ENCODE measurements around the gene MKKS.

The MKKS gene

DNA sequence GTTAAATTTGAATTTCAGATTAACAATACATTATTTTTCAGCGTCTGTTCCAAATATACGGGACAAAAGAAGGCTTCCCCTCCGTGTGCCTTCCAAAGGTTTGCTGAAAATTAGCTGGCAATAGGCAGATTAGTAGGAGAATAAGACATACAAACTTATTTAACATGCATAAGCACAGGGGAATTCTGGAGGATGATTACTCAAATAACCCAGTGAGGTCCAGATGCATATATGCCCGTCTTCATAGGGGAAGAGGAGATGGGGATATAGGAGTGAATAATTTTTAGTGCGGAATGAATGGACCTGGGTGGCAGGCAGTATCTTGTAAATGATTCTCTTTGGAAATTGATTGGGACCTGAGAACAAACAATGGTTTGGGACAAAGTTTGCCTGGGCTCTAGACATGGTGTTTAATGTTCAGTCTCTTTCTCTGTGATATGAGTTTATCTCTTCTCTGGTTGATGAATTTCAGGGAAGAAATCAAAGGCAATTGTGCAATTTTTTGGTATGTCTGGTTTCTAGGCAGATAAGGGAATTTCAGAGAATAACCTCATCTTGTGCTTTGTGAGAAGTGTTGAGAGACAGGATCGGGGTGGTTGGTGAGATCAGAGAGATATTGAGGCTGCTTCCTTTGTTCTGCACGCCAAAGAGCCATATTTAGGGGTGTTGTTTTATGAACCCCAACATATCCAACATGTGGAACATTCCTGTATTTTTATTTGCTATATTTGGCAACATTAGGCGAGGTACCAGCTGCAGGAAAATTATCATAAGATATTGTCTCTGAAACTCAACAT, 63.7 kb downstream of the MKKS start:
- Histone ChIP-seq H3K27me3 (ENCODE audit: insufficient read depth, low read length, poor library complexity) (peaks cover 7% of the 10 kb centered on the region), H2AFZ (ENCODE audit: low read depth, low read length) (no peak overlapping the region), H3K9me3 (ENCODE audit: insufficient read depth, low read length, severe bottlenecking) (no peaks in the 10 kb centered on the region), H4K20me1 (ENCODE audit: insufficient read depth, low read length) (no peaks in the 10 kb centered on the region), H3K4me3 (ENCODE audit: low read depth in 1 of 2, low read length in 2 of 2) (no peak overlapping the region), H3K79me2 (ENCODE audit: insufficient read depth, low read length) (no peaks in the 10 kb centered on the region), H3K36me3 (ENCODE audit: insufficient read depth, low read length) (no peaks in the 10 kb centered on the region), H3K4me2 (ENCODE audit: insufficient read depth, low read length) (no peak overlapping the region), H3K27ac (ENCODE audit: low read length) (no peak overlapping the region), H3K4me1 (ENCODE audit: insufficient read depth, low read length) (no peaks in the 10 kb centered on the region), H3K9ac (ENCODE audit: low read depth, low read length) (no peak overlapping the region)
- ATAC-seq (ENCODE audit: insufficient read depth, low read depth) (no peak), DNase-seq (no peak)
- TF ChIP-seq, protein P1, sequence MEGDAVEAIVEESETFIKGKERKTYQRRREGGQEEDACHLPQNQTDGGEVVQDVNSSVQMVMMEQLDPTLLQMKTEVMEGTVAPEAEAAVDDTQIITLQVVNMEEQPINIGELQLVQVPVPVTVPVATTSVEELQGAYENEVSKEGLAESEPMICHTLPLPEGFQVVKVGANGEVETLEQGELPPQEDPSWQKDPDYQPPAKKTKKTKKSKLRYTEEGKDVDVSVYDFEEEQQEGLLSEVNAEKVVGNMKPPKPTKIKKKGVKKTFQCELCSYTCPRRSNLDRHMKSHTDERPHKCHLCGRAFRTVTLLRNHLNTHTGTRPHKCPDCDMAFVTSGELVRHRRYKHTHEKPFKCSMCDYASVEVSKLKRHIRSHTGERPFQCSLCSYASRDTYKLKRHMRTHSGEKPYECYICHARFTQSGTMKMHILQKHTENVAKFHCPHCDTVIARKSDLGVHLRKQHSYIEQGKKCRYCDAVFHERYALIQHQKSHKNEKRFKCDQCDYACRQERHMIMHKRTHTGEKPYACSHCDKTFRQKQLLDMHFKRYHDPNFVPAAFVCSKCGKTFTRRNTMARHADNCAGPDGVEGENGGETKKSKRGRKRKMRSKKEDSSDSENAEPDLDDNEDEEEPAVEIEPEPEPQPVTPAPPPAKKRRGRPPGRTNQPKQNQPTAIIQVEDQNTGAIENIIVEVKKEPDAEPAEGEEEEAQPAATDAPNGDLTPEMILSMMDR (IDR thresholded peaks at IDR 0.05; ENCODE audit: borderline replicate concordance, extremely low read depth, low read length, poor library complexity, severe bottlenecking), result no peak
- no peak for TF ChIP-seq EZH2 (IDR thresholded peaks at IDR 0.05; ENCODE audit: borderline replicate concordance, low read depth, low read length, severe bottlenecking)

DNA sequence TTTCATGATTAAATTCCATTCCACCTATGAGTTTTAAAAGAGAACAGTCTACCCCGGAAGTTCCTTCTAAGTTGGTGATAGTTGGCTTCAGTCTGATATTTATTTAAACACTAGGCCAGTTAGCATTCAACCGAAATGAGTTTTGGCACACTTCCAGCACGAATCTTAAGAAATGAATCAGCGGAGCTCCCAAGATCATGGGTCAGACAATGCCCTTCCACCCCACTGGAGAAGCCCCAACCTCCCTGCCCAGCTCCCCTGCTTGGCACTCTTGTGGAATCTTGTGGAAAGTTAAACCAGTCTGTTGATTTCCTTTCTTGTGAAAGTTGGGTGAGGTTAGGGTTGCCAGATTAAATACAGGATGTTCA, 64.3 kb downstream of the MKKS start:
- DNase-seq (no peak), ATAC-seq (ENCODE audit: insufficient read depth, low read depth) (no peak)
- peaks cover 7% of the 10 kb centered on the region for H3K27me3 ChIP-seq (ENCODE audit: insufficient read depth, low read length, poor library complexity)
- no peaks in the 10 kb centered on the region for H3K36me3 ChIP-seq (ENCODE audit: insufficient read depth, low read length)
- H3K9ac ChIP-seq (ENCODE audit: low read depth, low read length), result no peak overlapping the region
- no peak overlapping the region for H3K27ac ChIP-seq (ENCODE audit: low read length)
- no peaks in the 10 kb centered on the region for H4K20me1 ChIP-seq (ENCODE audit: insufficient read depth, low read length)
- no peak for TF ChIP-seq EZH2 (IDR thresholded peaks at IDR 0.05; ENCODE audit: borderline replicate concordance, low read depth, low read length, severe bottlenecking)
- TF ChIP-seq, protein P1 (IDR thresholded peaks at IDR 0.05; ENCODE audit: borderline replicate concordance, extremely low read depth, low read length, poor library complexity, severe bottlenecking), result no peak
- H2AFZ ChIP-seq (ENCODE audit: low read depth, low read length), result no peak overlapping the region
- H3K4me3 ChIP-seq (ENCODE audit: low read depth in 1 of 2, low read length in 2 of 2), result no peak overlapping the region
- H3K4me2 ChIP-seq (ENCODE audit: insufficient read depth, low read length), result no peak overlapping the region
- H3K79me2 ChIP-seq (ENCODE audit: insufficient read depth, low read length), result no peaks in the 10 kb centered on the region
- H3K9me3 ChIP-seq (ENCODE audit: insufficient read depth, low read length, severe bottlenecking), result no peaks in the 10 kb centered on the region
- H3K4me1 ChIP-seq (ENCODE audit: insufficient read depth, low read length), result no peaks in the 10 kb centered on the region

DNA sequence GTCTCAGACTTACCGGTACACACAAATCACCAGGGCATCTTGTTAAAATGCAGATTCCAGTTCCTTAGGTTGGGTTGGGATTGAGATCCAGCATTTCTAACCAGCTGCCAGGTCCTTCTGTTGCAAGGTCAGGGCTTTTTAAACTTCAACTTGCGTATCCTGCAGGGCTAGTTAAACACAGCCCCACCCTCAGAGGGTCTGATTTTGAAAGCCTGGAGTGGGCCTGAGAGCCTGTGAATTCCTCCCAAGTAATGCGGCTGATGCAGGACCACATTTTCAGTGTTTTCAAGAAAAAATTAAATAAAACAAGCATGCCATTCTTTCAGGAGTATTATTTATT, 65.3 kb downstream of the MKKS start:
- DNase-seq (no peak), ATAC-seq (ENCODE audit: insufficient read depth, low read depth) (no peak)
- H3K27me3 ChIP-seq (ENCODE audit: insufficient read depth, low read length, poor library complexity), result peaks cover 7% of the 10 kb centered on the region
- H3K9ac ChIP-seq (ENCODE audit: low read depth, low read length), result no peak overlapping the region
- no peak overlapping the region for H3K27ac ChIP-seq (ENCODE audit: low read length)
- H2AFZ ChIP-seq (ENCODE audit: low read depth, low read length), result no peak overlapping the region
- no peaks in the 10 kb centered on the region for H3K36me3 ChIP-seq (ENCODE audit: insufficient read depth, low read length)
- TF ChIP-seq, protein P1 (IDR thresholded peaks at IDR 0.05; ENCODE audit: borderline replicate concordance, extremely low read depth, low read length, poor library complexity, severe bottlenecking), result no peak
- H3K4me1 ChIP-seq (ENCODE audit: insufficient read depth, low read length), result no peaks in the 10 kb centered on the region
- H3K4me2 ChIP-seq (ENCODE audit: insufficient read depth, low read length), result no peak overlapping the region
- H3K79me2 ChIP-seq (ENCODE audit: insufficient read depth, low read length), result no peaks in the 10 kb centered on the region
- no peaks in the 10 kb centered on the region for H4K20me1 ChIP-seq (ENCODE audit: insufficient read depth, low read length)
- H3K9me3 ChIP-seq (ENCODE audit: insufficient read depth, low read length, severe bottlenecking), result no peaks in the 10 kb centered on the region
- no peak overlapping the region for H3K4me3 ChIP-seq (ENCODE audit: low read depth in 1 of 2, low read length in 2 of 2)
